Body of pancreas (tissue), 4 donors: ENCODE results near the gene ERC2.

Source experiments
- POLR2A ChIP-seq, 3 donors: fragments of 450-650 bp; IDR thresholded peaks; one replicate each; pipeline ENCODE4 v1.6.1; 2016; ENCODE audit warnings: antibody characterized with exemption in 3 of 3, mild to moderate bottlenecking in 2 of 3
- TF ChIP-seq, protein P1 (sequence below), 7 experiments: fragments of 450-650 bp in 4 of 7; fragments of 200-600 bp in 3 of 7; sonication (generic) in 3 of 7; IDR thresholded peaks; one replicate each; pipeline ENCODE4 v1.5.1; 2016 to 2019; ENCODE audit warnings: antibody characterized with exemption in 7 of 7

DNA sequence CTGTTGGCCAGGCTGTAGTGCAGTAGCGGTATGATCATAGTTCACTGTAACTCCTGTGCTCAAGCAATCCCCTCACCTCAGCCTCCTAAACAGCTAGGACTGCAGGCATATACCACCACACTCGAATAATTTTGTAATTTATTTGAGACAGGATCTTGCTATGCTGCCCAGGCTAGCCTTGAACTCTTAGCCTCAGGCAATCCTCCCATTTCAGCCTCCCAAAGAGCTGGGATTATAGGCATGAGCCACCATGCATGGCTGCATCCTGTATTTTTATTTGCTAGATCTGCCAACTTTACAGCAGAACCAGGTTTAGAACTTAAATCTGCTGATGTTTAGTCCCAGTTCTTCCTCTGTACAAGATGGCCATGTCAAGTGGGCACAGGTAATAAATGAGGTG is 69.6 kb downstream of the ERC2 start:
- TF ChIP-seq, protein P1, sequence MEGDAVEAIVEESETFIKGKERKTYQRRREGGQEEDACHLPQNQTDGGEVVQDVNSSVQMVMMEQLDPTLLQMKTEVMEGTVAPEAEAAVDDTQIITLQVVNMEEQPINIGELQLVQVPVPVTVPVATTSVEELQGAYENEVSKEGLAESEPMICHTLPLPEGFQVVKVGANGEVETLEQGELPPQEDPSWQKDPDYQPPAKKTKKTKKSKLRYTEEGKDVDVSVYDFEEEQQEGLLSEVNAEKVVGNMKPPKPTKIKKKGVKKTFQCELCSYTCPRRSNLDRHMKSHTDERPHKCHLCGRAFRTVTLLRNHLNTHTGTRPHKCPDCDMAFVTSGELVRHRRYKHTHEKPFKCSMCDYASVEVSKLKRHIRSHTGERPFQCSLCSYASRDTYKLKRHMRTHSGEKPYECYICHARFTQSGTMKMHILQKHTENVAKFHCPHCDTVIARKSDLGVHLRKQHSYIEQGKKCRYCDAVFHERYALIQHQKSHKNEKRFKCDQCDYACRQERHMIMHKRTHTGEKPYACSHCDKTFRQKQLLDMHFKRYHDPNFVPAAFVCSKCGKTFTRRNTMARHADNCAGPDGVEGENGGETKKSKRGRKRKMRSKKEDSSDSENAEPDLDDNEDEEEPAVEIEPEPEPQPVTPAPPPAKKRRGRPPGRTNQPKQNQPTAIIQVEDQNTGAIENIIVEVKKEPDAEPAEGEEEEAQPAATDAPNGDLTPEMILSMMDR (IDR thresholded peaks at IDR 0.05) = no peak
- no peak for TF ChIP-seq POLR2A (IDR thresholded peaks at IDR 0.05)
